ENCODE data around the gene TMEM201.

DNA sequence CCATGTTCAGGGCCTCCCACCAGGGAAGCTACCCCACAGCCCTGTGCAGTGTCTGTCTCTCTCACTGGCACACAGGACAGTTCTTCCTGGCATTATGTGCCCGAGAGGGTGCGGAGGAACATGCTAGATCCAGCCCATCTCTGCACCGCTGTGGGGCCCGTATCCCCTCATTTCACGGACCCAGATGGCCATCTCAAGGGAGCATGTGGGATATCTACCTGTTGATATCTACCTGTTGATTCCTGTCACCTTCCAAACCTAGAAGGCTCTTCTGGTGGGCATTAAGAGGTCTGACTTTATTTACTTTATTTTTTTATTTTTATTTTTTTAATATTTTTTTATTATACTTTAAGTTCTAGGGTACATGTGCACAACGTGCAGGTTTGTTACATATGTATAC, 74.5 kb downstream of the TMEM201 start:
- TF ChIP-seq, protein P1, sequence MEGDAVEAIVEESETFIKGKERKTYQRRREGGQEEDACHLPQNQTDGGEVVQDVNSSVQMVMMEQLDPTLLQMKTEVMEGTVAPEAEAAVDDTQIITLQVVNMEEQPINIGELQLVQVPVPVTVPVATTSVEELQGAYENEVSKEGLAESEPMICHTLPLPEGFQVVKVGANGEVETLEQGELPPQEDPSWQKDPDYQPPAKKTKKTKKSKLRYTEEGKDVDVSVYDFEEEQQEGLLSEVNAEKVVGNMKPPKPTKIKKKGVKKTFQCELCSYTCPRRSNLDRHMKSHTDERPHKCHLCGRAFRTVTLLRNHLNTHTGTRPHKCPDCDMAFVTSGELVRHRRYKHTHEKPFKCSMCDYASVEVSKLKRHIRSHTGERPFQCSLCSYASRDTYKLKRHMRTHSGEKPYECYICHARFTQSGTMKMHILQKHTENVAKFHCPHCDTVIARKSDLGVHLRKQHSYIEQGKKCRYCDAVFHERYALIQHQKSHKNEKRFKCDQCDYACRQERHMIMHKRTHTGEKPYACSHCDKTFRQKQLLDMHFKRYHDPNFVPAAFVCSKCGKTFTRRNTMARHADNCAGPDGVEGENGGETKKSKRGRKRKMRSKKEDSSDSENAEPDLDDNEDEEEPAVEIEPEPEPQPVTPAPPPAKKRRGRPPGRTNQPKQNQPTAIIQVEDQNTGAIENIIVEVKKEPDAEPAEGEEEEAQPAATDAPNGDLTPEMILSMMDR (IDR thresholded peaks at IDR 0.05 in 2 of 3, conservative IDR thresholded peaks at IDR 0.05 in 1 of 3; ENCODE audit: insufficient read depth in 2 of 3, low read depth in 1 of 3, low read length in 3 of 3), result no peak
- TF ChIP-seq EP400 (IDR thresholded peaks at IDR 0.05), result no peak

All from K562 (cell line).